ENCODE data around the gene TCEAL5.
"Not testable (repeated sequence)": the region's sequence is repeated elsewhere in the genome, so short reads cannot be mapped to it uniquely, and the experiment has no call there.

TCEAL5 gene

GRCh38 chrX:103276581-103277002 lies at the start of gene TCEAL5:
TSS of gene TCEAL5 (minus strand) at chrX:103276750. CDS start at chrX:103274563, 2,187 bp downstream.
- no peak for DNase-seq

- no peak for DNase-seq
Measured at GRCh38 chrX:103311399-103311780, 34.8 kb upstream of the TCEAL5 start.

- DNase-seq = peak; percentile 85
Measured at GRCh38 chrX:103310555-103311398, 34.2 kb upstream of the TCEAL5 start, which contains the start of gene BEX2. TSS of gene BEX2 (minus strand) at chrX:103310990. CDS start at chrX:103309976, 1,014 bp downstream.

- DNase-seq = no peak
Measured at GRCh38 chrX:103309860-103310554, 33.5 kb upstream of the TCEAL5 start.

- DNase-seq = not testable (repeated sequence)
Measured at GRCh38 chrX:103305666-103306065, 29.1 kb upstream of the TCEAL5 start.

GRCh38 chrX:103304705-103305104 lies 28.2 kb upstream of the TCEAL5 start:
- DNase-seq = no peak

- DNase-seq = no peak
Measured at GRCh38 chrX:103293118-103293517, 16.6 kb upstream of the TCEAL5 start.

GRCh38 chrX:103279624-103280023 lies 3.1 kb upstream of the TCEAL5 start:
- no peak for DNase-seq

GRCh38 chrX:103275947-103276567 lies 493 bp downstream of the TCEAL5 start:
- no peak for DNase-seq

GRCh38 chrX:103274284-103274683 lies 2.3 kb downstream of the TCEAL5 start:
- DNase-seq = no peak

- DNase-seq = no peak
Measured at GRCh38 chrX:103258275-103258674, 18.3 kb downstream of the TCEAL5 start.

- DNase-seq = no peak
Measured at GRCh38 chrX:103256651-103257050, 19.9 kb downstream of the TCEAL5 start.

- peak; percentile 65 for DNase-seq
Measured at GRCh38 chrX:103254921-103255493, 21.5 kb downstream of the TCEAL5 start, which contains the start of gene TCEAL8. TSS of gene TCEAL8 (minus strand) at chrX:103255155. CDS start at chrX:103253979, 1,176 bp downstream.

- DNase-seq = peak; percentile 39
Measured at GRCh38 chrX:103254171-103254824, 22.3 kb downstream of the TCEAL5 start.

GRCh38 chrX:103253608-103254007 lies 22.9 kb downstream of the TCEAL5 start:
- no peak for DNase-seq

- DNase-seq = no peak
Measured at GRCh38 chrX:103250977-103251376, 25.6 kb downstream of the TCEAL5 start.

- no peak for DNase-seq
Measured at GRCh38 chrX:103249805-103250204, 26.7 kb downstream of the TCEAL5 start.

GRCh38 chrX:103248553-103248952 lies 28.0 kb downstream of the TCEAL5 start:
- peak; percentile 39 for DNase-seq

- no peak for DNase-seq
Measured at GRCh38 chrX:103240155-103240554, 36.4 kb downstream of the TCEAL5 start.

GRCh38 chrX:103236296-103236695 lies 40.3 kb downstream of the TCEAL5 start:
- no peak for DNase-seq

GRCh38 chrX:103235608-103236007 lies 40.9 kb downstream of the TCEAL5 start:
- not testable (repeated sequence) for DNase-seq

GRCh38 chrX:103234869-103235268 lies 41.7 kb downstream of the TCEAL5 start:
- DNase-seq = no peak

All from CD4-positive, alpha-beta T cell treated with Interleukin-12 subunit alpha and Interleukin-12 subunit beta, for 1 hour (primary cell).